GM19468 (cell line): ENCODE results near the gene C21orf58.
"Not testable (repeated sequence)": the region's sequence is repeated elsewhere in the genome, so short reads cannot be mapped to it uniquely, and the experiment has no call there.

Experiments
- ATAC-seq: cut with Tn5 transposase; IDR thresholded peaks from one replicate; pipeline ENCODE4 v1.9.1; 2021; ENCODE audit warnings: mild to moderate bottlenecking, moderate library complexity, moderate number of reproducible peaks; ENCODE audit not compliant: unreplicated experiment; ENCODE audit errors: extremely low read depth

Gene C21orf58

DNA sequence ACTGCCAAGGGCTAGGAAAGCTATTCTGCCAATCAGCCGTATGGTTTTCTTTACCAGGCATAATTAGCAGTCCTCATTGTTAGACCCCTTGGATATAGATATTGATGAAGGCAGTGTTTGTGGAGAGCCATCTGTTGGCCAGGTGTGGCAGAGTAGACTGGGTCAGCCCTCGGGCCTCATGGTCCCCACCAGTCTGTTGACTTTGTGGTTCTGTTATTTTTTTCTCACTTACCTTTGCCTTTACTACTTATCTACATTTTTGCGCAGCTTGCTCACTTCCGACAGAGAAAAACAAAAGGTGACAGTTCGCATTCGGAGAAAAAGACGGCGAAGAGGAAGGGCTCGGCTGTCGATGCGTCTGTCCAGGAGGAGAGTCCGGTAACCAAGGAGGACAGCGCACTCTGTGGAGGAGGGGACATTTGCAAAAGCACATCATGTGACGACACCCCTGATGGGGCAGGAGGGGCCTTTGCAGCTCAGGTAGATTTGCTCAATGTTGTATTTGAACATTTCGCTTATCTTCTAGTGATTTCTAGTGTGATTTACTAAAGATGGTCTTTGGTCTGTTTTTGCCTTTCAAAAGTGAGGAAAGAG lies 2.5 kb upstream of the C21orf58 start:
- ATAC-seq: no peak

DNA sequence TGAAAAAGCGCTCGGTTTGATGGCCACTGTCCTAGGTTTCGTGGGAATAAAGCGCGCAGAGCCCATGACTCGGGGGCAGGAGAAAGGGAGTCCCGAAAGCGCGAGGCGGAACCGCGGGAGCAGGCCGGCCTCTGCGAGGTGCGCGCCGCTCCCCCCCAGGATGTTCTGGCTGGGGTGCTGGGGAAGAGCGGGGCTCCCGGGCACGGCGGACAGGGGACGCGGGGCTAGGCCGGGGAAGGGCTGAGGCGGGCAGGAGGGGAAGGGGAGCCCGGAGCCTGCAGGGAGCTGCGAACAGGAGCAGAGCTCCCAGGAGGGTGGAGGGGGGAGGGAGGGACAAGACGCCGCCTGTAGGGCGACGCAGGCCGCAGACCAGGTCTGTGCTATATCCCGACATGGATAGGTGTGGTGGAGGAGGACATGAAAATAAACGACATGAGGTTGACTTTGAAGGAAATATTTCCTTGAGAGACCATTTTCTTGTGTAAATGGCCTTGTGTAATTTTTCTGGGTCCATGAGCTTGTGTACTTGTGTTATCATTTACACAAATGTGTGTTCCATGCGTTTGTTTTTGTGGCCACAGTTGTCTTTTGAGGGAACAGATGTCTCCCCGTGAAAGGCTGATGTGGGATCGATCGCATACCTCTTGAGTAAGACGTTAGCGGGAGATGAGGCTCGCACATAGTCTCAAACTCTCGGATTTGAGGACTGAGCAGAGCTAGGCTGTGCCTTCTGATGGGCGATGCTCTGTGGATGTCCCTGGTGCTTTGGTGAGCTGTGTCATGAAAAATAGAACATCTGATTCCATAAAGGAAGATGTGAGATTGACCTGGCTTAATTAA lies 1.6 kb upstream of the C21orf58 start:
- ATAC-seq: no peak

- no peak for ATAC-seq
These were observed 861 bp upstream of the C21orf58 start for GRCh38 chr21:46324390-46325072.

- no peak for ATAC-seq
These were observed 402 bp downstream of the C21orf58 start for GRCh38 chr21:46323227-46323709.

DNA sequence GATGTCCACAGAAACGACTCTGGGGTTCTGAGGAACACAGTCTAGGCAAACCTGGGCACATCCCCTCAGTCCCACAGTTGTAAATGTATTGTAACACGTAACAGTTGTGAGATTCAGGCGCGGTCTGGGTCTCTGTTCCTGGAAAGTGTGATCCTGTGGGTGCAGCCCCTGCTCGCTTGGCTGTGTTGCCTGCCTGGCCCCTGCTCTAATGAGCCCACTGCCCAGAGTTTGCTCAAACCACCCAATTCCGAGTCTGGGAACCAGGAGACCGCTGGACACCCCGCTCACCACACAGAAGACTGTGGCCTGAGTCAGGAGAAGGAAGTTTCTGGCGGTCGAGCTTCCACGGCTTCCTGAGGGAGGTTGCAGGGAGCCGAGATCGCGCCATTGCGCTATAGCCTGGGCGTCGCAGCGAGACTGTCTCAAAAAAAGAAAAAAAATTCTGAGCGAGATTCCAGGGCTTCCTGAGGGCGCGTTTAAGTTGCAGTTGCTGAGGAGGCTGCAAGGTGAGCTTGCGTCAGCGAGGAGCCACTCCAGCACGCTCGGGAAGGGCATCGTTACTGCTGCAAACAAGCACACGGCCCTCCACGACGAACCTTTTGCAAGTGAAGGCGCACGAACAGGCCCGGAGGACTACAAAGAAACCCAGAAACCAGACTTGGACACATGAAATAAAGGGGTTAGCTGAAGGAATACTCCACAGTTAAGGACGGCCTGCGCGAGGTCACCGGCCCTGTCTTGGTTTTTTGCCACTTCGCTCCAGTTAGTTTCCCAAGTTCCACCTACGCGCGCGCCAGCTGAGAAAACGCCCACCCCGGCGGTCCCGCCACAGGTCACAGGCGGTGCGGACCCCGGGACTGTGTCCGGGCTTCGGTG lies 1.1 kb downstream of the C21orf58 start:
- ATAC-seq: no peak

DNA sequence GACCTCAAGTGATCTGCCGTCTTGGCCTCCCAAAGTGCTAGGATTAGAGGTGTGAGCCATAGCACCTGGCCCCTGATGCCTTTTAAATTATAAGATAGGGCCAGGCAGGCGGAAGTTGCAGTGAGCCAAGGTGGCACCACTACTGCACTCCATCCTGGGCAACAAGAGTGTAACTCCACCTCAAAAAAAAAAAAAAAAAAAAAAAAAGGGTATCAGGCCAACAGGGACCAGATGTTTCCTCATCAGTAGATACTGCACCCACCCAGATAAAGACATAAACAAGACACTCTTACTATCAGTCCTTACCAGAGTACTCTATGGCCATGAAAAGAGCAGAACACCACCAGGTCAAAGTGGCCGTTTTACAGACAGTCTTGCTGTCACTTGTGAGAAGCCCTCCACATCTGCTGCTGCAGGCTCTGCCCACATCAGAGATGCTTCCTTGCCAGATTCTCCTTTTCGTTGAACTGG lies 3.3 kb downstream of the C21orf58 start:
- ATAC-seq: no peak

DNA sequence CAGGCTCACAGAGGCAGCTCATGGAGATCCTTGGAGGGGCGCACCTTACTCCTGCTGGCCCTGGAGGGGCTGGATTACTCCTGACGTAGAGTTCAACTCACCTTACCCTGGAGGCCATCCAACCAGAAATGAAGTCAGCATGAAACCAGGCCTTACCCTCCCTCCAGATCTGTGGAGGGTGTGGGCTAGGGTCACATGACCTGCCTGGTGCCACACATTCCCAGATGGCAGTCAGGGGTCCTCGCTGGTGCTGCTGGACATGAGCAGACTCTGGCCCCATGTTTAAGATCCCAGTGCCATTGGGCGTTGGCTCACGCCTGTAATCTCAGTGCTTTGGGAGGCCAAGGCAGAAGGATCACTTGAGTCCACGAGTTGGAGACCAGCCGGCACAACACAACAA lies 4.5 kb downstream of the C21orf58 start:
- no peak for ATAC-seq

GRCh38 chr21:46318464-46318845 lies 5.2 kb downstream of the C21orf58 start:
- ATAC-seq: no peak

DNA sequence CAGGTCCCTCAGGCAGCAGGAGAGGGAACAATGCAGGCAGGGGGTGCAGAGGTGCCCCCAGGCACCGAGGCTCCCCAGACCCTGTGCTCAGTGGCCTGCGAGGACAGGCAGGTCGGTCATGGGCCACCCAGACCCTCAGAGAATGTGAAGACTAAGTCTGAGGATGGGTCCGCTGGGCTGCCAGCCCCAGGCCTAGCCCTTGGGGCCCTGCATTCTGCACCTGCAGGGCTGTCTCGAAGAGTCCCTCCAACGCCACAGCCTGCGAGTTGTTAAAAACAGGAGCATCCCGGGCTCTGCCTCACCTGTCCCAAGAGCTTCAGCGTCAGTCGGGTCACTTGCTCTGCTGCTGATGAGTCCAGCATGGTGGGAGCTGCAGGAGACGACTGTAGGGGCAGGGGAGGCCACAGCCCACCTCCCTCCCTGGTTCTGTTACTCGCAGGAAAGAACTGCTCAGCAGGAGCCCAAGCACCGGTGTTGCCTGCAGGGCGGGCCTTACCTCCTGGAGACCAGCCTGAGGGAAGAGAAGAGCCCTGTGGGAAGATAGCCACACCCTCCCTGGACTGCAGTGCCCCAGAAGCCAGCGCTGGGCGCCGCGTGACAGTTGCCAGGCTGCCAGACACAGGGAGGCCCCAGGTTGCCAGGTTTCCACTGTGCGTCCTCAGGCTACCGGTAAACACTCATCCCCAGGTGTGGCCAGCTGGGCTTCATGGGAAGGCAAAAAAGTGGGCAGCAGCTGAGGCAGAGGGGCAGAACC lies 5.8 kb downstream of the C21orf58 start:
- ATAC-seq: no peak

GRCh38 chr21:46316708-46317324 lies 6.9 kb downstream of the C21orf58 start:
- ATAC-seq: no peak

DNA sequence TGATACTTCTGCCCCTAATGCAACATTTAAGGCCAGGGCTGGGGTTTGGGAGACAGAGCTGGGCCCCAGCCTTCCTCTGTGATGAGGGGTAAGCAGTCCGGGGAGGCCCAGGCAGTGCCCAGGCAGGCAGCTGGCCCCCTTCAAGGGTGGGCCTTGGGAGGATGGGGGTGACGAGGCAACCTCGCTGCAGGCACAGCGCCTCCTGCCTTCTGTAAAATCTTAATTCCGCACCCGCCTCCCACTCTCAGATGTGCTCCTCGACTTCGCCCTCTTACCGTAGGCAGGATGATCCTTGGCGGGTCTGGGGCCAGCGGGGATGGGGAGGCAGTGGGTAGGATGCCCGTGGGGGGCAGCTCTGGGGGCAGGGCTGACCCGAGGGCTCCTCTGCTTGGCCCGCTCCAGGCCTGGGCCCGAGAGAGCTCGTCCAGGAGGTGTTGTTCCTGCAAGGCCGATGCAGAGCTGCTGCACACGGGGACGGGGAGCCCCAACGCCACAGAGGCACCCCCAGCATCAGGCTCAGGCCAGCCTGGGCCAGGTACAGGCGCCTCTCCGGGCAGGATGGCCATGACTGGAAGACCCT lies 9.1 kb downstream of the C21orf58 start:
- no peak for ATAC-seq

DNA sequence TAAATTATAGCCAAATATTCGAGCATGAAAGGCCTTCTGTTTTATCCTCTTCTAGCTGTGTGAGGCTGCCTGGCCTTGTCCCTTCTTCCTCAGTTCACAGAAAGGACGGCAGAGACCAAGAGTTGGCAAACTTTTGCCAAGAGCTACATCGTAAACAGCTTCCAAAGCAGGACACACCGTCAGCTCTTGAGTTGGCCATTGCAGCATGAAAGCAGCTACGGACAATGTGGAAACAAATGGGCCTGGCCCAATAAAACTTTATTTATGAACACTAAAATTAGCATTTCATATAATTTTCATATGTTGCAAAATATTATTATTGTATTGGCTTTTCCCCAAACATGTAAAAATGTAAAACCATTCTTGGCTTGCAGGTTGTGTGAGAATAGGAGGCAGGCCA lies 10.7 kb downstream of the C21orf58 start:
- ATAC-seq: no peak

DNA sequence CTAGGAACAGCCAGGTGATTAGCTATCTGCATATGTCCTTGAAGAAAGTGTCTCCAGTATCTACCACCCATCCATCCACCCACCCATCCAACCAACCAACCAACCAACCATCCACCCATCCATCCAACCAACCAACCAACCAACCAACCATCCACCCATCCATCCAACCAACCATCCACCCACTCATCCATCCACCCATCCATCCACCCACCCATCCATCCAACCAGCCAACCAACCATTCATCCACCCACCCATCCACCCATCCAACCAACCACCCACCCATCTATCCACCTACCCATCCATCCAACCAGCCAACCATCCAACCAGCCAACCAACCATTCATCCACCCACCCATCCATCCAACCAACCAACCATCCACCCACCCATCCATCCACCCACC lies 12.1 kb downstream of the C21orf58 start:
- no peak for ATAC-seq

DNA sequence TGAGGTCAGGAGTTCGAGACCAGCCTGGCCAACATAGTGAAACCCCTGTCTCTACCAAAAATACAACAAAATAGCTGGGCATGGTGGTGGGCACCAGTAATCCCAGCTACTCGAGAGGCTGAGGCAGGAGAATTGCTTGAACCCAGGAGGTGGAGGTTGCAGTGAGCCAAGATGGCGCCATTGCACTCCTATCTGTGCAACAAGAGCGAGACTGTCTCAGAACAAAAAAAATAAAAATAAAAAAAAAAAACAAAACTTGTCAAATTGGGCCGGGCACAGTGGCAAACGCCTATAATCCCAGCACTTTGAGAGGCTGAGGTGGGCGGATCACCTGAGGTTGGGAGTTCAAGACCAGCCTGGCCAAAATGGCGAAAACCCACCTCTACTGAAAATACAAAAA lies 13.4 kb downstream of the C21orf58 start:
- not testable (repeated sequence) for ATAC-seq

GRCh38 chr21:46308431-46308830 lies 15.2 kb downstream of the C21orf58 start:
- no peak for ATAC-seq

DNA sequence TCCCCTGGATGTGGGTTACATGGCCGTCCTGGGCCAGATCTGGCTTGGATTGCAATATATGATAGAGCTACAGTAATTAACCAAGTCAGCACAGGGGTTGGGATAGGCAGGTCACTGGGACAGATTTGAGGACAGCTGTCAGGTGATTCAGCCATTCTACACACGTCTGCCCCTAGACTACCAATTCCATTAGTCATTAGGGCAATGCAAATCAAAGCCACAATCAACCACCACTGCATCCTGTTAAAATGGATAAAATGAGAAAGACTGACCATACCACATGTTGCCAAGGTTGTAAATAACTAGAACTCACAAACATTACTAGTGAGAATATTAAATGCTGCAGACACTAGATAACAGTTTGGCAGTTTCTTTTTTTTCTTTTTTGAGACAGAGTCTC lies 16.0 kb downstream of the C21orf58 start:
- no peak for ATAC-seq

DNA sequence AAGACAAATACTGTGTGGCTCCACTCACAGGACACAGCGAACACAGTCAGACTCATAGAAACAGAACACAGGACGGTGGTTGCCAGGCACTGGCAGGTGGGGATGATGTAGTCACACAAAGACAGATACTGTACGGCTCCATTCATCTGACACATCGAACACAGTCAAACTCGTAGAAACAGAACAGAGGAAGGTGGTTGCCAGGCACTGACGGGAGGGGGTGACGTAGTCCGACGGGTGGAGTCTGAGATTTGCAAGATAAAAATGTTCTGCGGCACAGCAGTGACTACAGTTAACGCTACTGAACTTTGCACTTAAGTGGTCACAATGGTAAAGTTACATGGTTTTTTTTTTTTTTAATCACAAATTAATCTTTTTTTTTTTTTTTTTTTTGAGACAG lies 18.7 kb downstream of the C21orf58 start:
- no peak for ATAC-seq

DNA sequence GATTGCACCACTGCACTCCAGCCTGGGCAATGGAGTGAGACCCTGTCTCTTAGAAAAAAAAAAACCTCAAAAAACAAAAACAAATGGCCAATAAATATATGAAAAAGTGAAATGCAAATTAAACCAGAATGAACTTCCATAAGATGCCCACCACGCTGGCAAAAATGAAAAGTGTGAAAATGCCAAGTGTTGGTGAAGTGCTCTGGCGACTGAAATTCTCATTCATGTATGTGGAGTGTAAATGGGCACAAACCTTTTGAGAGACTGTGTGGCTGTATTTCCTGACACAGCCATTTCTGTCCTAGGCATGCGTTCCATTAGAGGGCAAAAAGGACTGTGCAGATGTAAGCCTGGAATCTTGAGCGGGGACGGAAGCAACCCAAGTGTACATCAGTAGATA lies 19.2 kb downstream of the C21orf58 start:
- ATAC-seq: no peak

- no peak for ATAC-seq
These were observed 21.9 kb downstream of the C21orf58 start for GRCh38 chr21:46301759-46302158.
